Body of pancreas (tissue), 4 donors: ENCODE measurements around the gene TLR10. TPM values are rescaled to one million over a fixed set of nuclear protein-coding genes. Genes with fewer than 3 reads are reported as not detected.

Experiments used
- ATAC-seq: fragments of 150-250 bp; one replicate; pipeline ENCODE4 v1.9.1; 2016
- DNase-seq, 4 donors: peaks; one replicate each; pipeline ENCODE4 v3.0.0-alpha.2; 2019
- H3K27ac ChIP-seq, 4 donors: fragments of 200-600 bp; sonication (generic); 1 replicate in 3 of 4; 2 replicates in 1 of 4; pipeline versions ENCODE4 v1.5.1 to v1.6.1; 2016 to 2019; ENCODE audit warnings: mild to moderate bottlenecking in 1 of 4, mixed read lengths in 1 of 4, moderate library complexity in 1 of 4
- H3K27me3 ChIP-seq, 2 donors: fragments of 200-600 bp; sonication (generic); one replicate each; pipeline ENCODE4 v1.6.0; 2016; ENCODE audit warnings: mild to moderate bottlenecking in 1 of 2
- H3K36me3 ChIP-seq, 2 donors: fragments of 200-600 bp; sonication (generic); replicated peaks in 1 of 2; 2 replicates each; pipeline ENCODE4 v1.5.1; 2016; ENCODE audit warnings: low read depth in 2 of 2; ENCODE audit not compliant: insufficient read depth in 1 of 2
- H3K4me1 ChIP-seq: fragments of 200-600 bp; sonication (generic); one replicate; pipeline ENCODE4 v1.6.0; 2016
- H3K4me3 ChIP-seq, 2 donors: fragments of 200-600 bp; sonication (generic); 1 replicate in 1 of 2; 2 replicates in 1 of 2; pipeline ENCODE4 v1.5.1; 2016 to 2019
- H3K9me3 ChIP-seq, 3 donors: fragments of 200-600 bp; sonication (generic); 1 replicate in 2 of 3; 2 replicates in 1 of 3; pipeline ENCODE4 v1.5.1; 2016
- CTCF ChIP-seq, 7 experiments: fragments of 450-650 bp in 4 of 7; fragments of 200-600 bp in 3 of 7; sonication (generic) in 3 of 7; IDR thresholded peaks; one replicate each; pipeline ENCODE4 v1.5.1; 2016 to 2019; ENCODE audit warnings: antibody characterized with exemption in 7 of 7
- POLR2A ChIP-seq, 3 donors: fragments of 450-650 bp; IDR thresholded peaks; one replicate each; pipeline ENCODE4 v1.6.1; 2016; ENCODE audit warnings: antibody characterized with exemption in 3 of 3, mild to moderate bottlenecking in 2 of 3
- WGBS, 2 donors: methylation state at CpG; one replicate each; pipeline ENCODE4 v1.1.5; 2017; 5-methylcytosine and 5-hydroxymethylcytosine counted together
- intact Hi-C: fragments of 100-400 bp; cut with DNase I; formaldehyde crosslinking; loops from one replicate; pipeline ENCODE4 v1.15.1; 2023
- small RNA-seq: library from RNA; depleted of rRNA; stranded (forward); fragments of <200 nt; gene quantifications from one replicate; pipeline ENCODE3, GENCODE V24; 2016
- total RNA-seq, 2 donors: library from RNA; depleted of rRNA; stranded (reverse); fragments of >200 nt; gene quantifications; one replicate each; pipeline ENCODE4 v1.1.0, GENCODE V29; 2016

TLR10 gene
- total RNA-seq, 2 donors from 2014 or later, result 0.26 TPM; not detected in 1

DNA sequence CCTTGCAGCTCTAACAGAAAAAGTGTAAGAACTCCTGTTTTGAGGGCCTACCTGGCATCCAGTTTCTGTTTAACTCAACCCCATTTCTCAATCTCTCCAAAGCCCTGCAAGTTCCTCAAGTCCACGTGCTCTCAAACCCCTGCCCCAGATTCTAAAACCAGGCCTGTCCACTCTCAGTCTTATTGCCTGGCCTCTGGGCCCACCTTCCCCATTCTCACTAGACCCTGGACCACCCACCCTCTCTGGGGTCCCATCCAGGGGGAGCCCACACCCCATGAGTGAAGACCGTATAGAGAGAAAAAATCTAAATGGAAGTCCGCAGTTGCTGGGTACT, 58.3 kb downstream of the TLR10 start:
- H3K27me3 ChIP-seq, result no peaks in the 10 kb centered on the region
- H3K9me3 ChIP-seq, result no peaks in the 10 kb centered on the region
- H3K36me3 ChIP-seq, result no peaks in the 10 kb centered on the region
- intact Hi-C loops, result no loop called here
- ATAC-seq (no peak), DNase-seq (no peak)
- 88 to 90% methylated on average over 3 of the region's 3 CpGs for WGBS, 2 donors
- H3K4me3 ChIP-seq, result no peak overlapping the region
- peaks cover 8% of the 10 kb centered on the region for H3K4me1 ChIP-seq
- no peak overlapping the region for H3K27ac ChIP-seq
- TF ChIP-seq CTCF (IDR thresholded peaks at IDR 0.05), result no peak
- TF ChIP-seq POLR2A (IDR thresholded peaks at IDR 0.05), result no peak

GRCh38 chr4:38723726-38724474, 58.9 kb downstream of the TLR10 start:
- DNase-seq, result no peak
- TF ChIP-seq CTCF (IDR thresholded peaks at IDR 0.05), result no peak
- WGBS, 2 donors, result 75 to 81% methylated on average over 7 of the region's 7 CpGs
- H3K4me1 ChIP-seq, result peaks cover 5% of the 10 kb centered on the region
- no peaks in the 10 kb centered on the region for H3K36me3 ChIP-seq
- no peak overlapping the region for H3K27ac ChIP-seq
- H3K4me3 ChIP-seq, result no peak overlapping the region
- intact Hi-C loops, result no loop called here
- no peaks in the 10 kb centered on the region for H3K9me3 ChIP-seq
- no peaks in the 10 kb centered on the region for H3K27me3 ChIP-seq
- no peak for ATAC-seq

GRCh38 chr4:38723114-38723513, 59.7 kb downstream of the TLR10 start:
- no peak overlapping the region for H3K4me3 ChIP-seq
- TF ChIP-seq CTCF (IDR thresholded peaks at IDR 0.05), result no peak
- no peak for TF ChIP-seq POLR2A (IDR thresholded peaks at IDR 0.05)
- WGBS, 2 donors, result 80 to 83% methylated on average over 4 of the region's 4 CpGs
- ATAC-seq, result no peak
- no peaks in the 10 kb centered on the region for H3K27me3 ChIP-seq
- no peak for DNase-seq
- H3K27ac ChIP-seq, result no peak overlapping the region
- no peaks in the 10 kb centered on the region for H3K4me1 ChIP-seq
- H3K36me3 ChIP-seq, result no peaks in the 10 kb centered on the region
- H3K9me3 ChIP-seq, result no peaks in the 10 kb centered on the region
- intact Hi-C loops, result no loop called here

Small RNA genes within 50 kb of the gene (small RNA-seq; reads per million reads assigned to genes)
- gene RNA5SP158, result not detected

Other genes starting within 250 kb of the TLR10 start
- 10 to 100 TPM; 30.6 to 32.0 TPM for gene KLF3, start 118.8 kb downstream of the TLR10 start, total RNA-seq
- gene TLR1, start 21.8 kb upstream of the TLR10 start, total RNA-seq, result 10 to 100 TPM; 12.2 to 20.8 TPM
- 1 to 10 TPM in 1 of 2 donors, under 1 TPM in 1; 0.99 to 1.8 TPM for gene TLR6, start 73.8 kb upstream of the TLR10 start, total RNA-seq
- gene FAM114A1, start 84.8 kb upstream of the TLR10 start, total RNA-seq, result 10 to 100 TPM; 30.6 to 43.2 TPM
- 1 to 10 TPM in 1 of 2 donors, not detected in 1; 2.9 TPM for gene TMEM156, start 249.4 kb upstream of the TLR10 start, total RNA-seq